Left forelimb (tissue), 1 donor: ENCODE measurements around the gene MMP2.

Experiments
- DNase-seq: peaks from one replicate; pipeline ENCODE4 v3.0.0-alpha.2; 2018; ENCODE audit warnings: low spot score

MMP2 gene

DNA sequence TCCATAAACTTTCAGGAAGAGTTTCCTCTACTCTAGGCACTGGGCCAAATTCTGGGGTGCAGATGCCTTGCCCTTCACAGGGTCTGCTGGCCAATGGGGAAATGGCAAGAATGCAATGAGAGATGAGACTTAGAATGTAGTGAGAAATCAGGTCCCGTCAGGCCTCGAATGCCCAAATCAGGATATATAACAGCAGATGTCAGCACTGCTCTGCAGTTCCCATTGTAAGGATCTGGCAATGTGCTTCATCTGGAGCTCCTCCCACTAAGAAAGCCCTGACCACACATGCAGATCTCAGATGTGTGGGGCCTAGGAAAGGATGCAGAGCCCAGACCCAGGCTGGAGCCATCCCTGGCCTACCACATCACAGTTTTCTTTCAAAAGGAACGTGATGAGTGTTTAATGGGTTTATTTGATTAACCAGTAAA, 16.0 kb downstream of the MMP2 start:
- peak; percentile 80 for DNase-seq

GRCh38 chr16:55495616-55496289, 16.8 kb downstream of the MMP2 start:
- DNase-seq = no peak

GRCh38 chr16:55496509-55497145, 17.6 kb downstream of the MMP2 start:
- DNase-seq = no peak

GRCh38 chr16:55497558-55497957, 18.6 kb downstream of the MMP2 start:
- no peak for DNase-seq

- DNase-seq = no peak
Observed at GRCh38 chr16:55498101-55498500, 19.1 kb downstream of the MMP2 start.

- DNase-seq = no peak
Observed at GRCh38 chr16:55499281-55499680, 20.3 kb downstream of the MMP2 start.

GRCh38 chr16:55499951-55500529, 21.0 kb downstream of the MMP2 start:
- DNase-seq = no peak

DNA sequence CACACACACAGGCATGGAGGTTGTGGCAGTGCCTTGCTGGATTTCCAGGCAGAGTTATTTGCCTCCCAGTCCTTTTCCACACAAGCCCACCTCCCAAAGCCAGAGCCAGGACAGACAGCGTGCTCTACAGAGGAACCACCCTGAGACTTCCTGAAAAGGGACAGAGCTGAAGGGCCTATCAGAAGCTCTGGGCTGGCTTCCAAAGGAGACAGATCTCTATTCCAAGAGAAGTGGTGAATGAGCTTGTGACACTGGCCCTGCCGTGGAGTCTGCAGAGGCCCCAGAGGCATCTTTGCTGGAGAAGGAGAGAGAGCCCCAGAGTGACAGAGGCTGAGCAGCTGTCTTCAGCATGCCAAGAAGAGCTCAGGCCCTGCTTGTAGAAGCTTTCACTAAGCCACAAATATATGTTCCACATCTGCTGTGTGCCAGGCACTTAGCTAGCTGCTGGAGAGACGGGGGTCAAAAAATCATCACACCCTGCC, 21.6 kb downstream of the MMP2 start:
- DNase-seq = no peak

- DNase-seq = no peak
Observed at GRCh38 chr16:55501549-55502322, 22.7 kb downstream of the MMP2 start.

DNA sequence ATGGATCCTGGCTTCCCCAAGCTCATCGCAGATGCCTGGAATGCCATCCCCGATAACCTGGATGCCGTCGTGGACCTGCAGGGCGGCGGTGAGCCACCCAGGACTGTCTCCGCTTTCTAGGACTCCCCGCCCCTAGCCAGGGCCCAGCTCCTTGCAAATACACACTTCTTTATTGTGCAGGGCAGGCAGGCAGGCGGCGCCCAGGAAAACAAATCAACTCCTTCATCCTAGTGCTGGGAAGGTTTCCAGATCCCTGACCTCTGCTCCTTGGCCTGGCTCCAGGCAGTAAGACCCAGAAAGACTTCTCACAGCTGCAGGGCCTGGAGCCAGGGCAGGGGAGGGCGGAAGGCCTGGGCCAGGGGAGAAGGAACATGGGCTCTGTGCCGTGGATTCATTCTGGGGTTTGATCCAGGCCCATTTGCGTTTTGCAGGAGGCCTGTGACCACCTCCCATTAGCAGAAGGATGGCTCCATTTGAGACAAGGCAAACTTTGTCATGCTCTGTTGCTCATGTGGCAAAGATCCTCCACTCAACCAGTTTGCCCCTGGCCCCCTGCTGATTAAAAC, 23.9 kb downstream of the MMP2 start:
- DNase-seq = peak; percentile 90

DNA sequence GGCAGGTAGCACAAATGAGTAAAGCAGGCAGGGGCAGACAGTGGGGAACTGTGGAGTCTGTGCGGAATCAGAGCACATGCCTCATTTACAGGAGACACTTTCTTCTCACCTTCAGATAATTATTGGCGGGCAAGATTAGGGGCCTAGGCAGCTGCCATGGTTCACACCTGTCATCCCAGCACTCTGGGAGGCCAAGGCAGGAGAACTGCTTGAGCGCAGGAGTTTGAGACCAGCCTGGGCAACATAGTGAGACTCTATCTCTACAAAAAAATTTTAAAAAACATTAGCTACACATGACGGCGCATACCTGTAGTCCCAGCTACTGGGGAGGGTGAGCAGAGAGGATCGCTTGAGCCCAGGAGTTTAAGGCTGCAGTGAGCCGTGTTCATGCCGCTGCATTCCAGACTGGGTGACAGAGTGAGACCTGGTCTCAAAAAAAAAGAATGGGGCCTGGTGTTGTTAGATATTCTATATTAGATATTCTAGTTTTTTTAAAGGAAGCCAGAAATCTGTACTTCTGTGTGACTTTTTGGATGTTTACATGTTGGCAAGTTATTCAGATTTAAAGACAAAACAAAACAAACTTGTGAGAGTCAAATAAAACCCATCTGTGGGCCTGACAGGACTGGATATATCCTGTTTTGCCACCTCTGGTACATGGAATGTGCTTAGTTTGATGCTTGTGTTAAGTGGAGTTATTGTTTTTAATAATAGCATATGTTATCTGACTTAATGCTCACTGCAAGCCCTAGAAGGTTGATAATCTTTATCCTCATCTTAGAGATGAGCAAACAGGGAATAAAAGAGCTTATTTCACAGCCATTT, 24.9 kb downstream of the MMP2 start:
- DNase-seq = no peak

GRCh38 chr16:55505333-55506015, 26.5 kb downstream of the MMP2 start:
- DNase-seq = no peak

- no peak for DNase-seq
Observed at GRCh38 chr16:55506083-55506482, 27.1 kb downstream of the MMP2 start.

DNA sequence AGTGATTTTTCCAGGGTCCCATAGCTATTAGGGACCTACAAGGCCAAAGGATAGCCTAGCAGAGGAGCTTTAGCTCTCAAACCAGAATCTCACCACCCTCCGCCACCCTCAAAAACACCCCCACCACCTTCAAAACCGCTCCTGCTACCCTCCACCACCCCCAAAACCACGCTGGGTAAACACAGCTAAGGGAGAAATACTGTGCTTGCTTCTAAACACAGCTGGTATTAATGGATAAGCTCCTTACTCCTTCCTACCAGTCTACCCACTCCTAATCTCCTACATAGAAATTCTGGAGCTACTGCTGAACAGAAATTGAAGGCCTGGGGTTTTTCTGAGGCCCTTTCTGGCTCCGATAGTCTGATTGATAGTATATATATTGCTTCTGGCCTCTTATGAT, 27.7 kb downstream of the MMP2 start:
- DNase-seq = no peak

- no peak for DNase-seq
Observed at GRCh38 chr16:55508271-55508921, 29.4 kb downstream of the MMP2 start.

DNA sequence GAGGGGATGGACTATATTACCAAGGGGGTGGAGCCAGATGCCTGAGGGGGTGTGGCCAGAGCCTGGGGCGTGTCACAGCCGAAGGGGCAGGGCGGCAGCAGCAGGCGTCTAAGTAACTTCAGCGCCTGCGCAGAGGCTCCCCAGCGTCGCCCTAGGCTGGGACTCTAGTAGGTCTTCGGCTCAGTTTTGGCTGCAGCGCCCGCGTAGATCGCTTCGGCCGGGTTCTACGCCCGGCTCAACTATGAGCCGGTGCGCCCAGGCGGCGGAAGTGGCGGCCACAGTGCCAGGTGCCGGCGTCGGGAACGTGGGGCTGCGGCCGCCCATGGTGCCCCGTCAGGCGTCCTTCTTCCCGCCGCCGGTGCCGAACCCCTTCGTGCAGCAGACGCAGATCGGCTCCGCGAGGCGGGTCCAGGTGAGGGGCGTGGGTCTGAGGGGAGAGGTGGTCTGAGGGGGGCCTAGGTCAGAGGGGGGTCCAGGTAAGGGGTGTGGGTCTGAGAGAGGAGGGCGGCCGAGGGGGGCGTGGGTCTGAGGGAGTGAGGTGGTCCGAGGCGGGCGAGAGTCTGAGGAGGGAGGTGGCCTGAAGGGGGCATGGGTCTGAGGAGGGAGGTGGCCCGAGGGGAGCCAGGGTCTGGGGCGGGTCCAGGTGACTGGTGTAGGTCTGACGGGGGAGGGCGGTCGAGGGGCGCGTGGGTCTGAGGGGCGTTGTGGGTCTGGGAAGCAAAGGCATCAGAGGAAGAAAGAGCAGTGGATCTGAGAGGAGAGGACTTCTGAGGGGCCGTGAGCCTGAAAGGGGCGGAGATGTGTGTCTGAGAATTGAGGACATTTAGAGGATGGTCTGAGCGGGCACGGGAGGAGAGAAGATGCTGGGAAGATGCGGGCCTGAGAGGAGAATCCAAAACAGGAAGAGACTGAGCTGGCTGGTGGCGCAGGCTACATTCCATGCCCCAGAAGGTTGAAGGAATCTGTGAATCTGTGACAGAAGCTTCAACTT, 30.2 kb downstream of the MMP2 start, which contains the start of gene LPCAT2:
TSS of gene LPCAT2 (plus strand) at position 132 of the 991 bp plus-strand sequence. CDS start at position 242, 110 bp downstream.
- DNase-seq = peak; percentile 90

DNA sequence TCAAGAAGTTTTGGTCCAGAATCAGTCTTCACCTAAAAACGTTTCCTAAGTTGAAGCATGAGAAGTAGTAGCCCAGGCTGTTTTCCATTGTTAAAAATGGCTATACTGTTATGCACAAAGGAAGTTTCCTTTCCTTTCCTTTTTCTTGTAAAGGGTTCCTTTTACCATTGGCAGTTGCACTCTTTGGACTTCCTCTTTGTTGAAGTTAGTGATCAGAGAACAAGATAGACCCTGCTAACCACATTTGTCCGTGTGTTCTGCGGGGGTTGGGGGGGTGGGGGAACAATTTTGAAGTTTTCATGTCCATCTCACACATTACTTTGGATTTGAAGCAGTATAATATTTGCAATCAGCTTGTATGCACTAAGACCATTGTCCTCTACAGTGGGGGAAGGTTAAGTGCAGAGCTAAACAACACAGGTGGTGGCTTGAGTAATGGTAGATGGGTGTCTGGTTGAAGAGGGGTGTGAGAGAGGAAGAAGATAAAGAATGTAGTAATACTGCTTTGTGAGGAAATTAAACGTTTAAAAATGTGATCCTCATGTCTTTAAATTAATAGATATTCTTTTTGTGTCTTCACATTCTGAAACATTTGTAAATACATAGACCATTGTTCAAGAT, 31.3 kb downstream of the MMP2 start:
- DNase-seq = no peak

GRCh38 chr16:55512941-55513340, 33.9 kb downstream of the MMP2 start:
- DNase-seq = no peak
